Progenitor cell of endocrine pancreas (in vitro differentiated cells): ENCODE data around the gene MYO18A. TPM values are rescaled to one million over a fixed set of nuclear protein-coding genes. Genes with fewer than 3 reads are reported as not detected.
A peak's percentile ranks its signal among the peaks of the same experiment; 100 is the strongest.

Source experiments
- DNase-seq: peaks from one replicate; pipeline ENCODE4 v3.0.0; 2021; ENCODE audit warnings: low spot score; ENCODE audit not compliant: unreplicated experiment
- H3K27ac Mint-ChIP-seq: 2 replicates; pipeline ENCODE4 v1.8.0; 2021; ENCODE audit warnings: mild to moderate bottlenecking, moderate library complexity, mixed read lengths
- H3K27me3 Mint-ChIP-seq: 2 replicates; pipeline ENCODE4 v1.8.0; 2021; ENCODE audit warnings: mixed read lengths
- H3K36me3 Mint-ChIP-seq: 2 replicates; pipeline ENCODE4 v1.8.0; 2022; ENCODE audit warnings: mixed read lengths; ENCODE audit not compliant: insufficient read depth
- H3K4me1 Mint-ChIP-seq: 2 replicates; pipeline ENCODE4 v1.8.0; 2021; ENCODE audit warnings: low read depth, mixed read lengths
- H3K4me3 Mint-ChIP-seq: 2 replicates; pipeline ENCODE4 v1.8.0; 2021; ENCODE audit warnings: low read depth, mild to moderate bottlenecking, moderate library complexity, mixed read lengths
- H3K9me3 Mint-ChIP-seq: 2 replicates; pipeline ENCODE4 v1.8.0; 2021; ENCODE audit warnings: low read depth, mixed read lengths
- total RNA-seq: library from RNA; stranded (reverse); gene quantifications from 2 replicates; pipeline ENCODE4 v1.2.1, GENCODE V29; 2021
- TF ChIP-seq, protein P1 (sequence below): fragments of 200-600 bp; sonication (generic); IDR thresholded peaks from one replicate; pipeline ENCODE4 v1.5.0; 2021; ENCODE audit warnings: antibody characterized with exemption, mild to moderate bottlenecking; ENCODE audit not compliant: unreplicated experiment

The MYO18A gene
- total RNA-seq, 1 donor from 2014 or later = 75.7 TPM

DNA sequence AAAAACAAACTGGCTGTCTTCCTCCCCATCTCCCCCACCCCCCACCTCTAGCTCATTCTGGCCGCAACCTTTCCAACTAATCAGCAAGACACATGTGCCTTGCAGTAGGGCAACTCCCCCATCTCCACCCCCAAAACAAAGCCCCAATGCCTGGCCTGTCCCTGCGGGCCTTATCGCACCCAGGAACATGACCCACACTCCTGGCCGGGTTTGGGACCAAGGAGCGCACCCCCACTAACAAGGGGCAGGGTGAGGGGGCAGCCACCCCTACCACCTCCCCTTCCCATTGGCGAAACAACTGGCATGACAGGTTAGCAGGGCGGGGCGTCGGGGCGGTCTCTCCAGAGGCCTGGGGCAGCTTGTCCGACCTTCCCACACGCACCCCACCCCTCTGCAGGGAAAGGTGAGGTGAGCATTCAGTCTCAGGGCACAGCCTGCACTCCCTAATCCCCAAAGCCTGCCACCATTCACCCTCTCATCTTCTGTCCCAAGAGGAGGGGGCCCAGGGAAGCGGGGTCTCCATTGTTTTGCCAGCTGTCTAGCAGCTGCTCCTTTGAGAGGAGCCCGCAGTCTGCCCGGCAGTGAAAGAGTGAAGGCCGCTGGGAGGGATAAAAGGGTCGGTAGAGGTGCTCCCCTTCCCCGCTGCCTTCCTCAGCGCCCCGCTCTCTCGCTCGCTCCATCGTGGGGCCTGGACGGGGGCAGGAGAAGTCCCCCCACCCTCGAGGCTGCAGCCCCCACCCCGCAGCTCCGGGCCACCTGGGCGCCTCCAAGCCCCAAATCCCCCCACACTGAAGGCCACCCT, 765 bp downstream of the MYO18A start:
- peak overlapping the region; percentile 97 for H3K27ac Mint-ChIP-seq
- peaks cover 13% of the 10 kb centered on the region for H3K27me3 Mint-ChIP-seq
- peak overlapping the region; percentile 81 for H3K4me3 Mint-ChIP-seq
- no peaks in the 10 kb centered on the region for H3K9me3 Mint-ChIP-seq
- TF ChIP-seq, protein P1, sequence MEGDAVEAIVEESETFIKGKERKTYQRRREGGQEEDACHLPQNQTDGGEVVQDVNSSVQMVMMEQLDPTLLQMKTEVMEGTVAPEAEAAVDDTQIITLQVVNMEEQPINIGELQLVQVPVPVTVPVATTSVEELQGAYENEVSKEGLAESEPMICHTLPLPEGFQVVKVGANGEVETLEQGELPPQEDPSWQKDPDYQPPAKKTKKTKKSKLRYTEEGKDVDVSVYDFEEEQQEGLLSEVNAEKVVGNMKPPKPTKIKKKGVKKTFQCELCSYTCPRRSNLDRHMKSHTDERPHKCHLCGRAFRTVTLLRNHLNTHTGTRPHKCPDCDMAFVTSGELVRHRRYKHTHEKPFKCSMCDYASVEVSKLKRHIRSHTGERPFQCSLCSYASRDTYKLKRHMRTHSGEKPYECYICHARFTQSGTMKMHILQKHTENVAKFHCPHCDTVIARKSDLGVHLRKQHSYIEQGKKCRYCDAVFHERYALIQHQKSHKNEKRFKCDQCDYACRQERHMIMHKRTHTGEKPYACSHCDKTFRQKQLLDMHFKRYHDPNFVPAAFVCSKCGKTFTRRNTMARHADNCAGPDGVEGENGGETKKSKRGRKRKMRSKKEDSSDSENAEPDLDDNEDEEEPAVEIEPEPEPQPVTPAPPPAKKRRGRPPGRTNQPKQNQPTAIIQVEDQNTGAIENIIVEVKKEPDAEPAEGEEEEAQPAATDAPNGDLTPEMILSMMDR = no peak
- H3K36me3 Mint-ChIP-seq = no peaks in the 10 kb centered on the region
- peaks cover 30% of the 10 kb centered on the region for H3K4me1 Mint-ChIP-seq
- peak; percentile 57 for DNase-seq

DNA sequence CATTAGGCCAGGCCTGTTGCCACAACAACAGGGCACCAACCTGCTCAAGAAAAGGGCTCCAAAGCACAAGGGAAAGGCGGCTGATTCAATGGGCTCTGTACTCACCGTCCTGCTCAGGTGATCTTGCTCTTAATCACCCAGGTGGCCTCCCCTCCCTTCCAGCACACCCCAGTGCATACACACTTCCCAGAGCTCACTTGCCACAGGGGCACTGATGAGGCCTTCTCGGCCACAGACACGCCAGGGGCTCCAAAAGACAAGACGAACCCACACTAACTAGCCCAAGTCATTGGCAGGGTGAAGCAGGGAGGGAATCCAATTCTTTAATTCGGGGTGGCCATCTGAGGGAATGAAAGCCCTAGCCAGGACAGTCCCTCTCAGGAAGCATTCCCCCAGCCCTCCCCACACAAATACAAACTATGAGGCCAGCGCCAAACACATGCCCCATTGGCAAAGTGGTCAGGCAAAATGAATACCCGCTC, 1.4 kb downstream of the MYO18A start:
- TF ChIP-seq, protein P1 = no peak

DNA sequence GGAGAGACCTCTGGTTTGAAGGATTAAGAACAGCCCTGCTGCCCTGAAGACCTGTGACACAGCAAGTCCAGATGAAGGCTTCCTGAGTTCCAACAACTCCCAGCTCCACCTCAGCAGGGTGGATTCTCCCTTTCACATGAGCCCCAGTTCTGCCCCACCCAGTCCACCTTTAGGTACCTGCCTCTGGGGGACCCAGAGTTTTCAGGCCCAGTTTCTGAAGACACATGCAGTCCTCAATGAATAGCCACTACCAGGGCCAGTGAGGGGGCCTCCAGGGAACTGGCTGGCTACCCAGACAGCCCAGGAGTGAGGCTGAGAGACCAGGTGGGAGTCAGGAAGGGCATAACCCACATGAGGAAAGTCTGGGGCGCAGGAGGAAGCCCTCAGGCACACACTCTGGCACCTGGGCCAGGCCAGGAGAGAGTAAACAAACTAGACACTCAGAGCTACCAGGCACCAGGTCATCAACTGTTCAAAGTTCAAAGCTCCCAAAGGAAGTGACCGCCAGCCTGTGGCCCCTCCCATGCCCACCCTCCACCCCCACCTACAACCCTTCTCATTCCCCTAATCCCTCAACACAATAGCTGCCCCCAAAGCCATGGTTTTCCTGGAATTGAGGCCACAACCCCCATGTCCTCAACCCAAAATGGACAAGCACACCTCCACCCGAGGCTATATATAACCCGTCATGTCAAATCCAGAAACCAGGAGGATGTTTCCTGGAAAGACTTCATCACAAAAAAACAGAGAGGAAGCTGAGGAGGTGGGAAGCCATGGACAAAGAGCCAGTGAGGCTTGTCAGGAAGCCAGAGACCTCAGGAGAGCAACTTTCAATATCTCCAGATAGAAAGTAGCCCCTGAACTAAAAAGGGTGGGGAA, 2.1 kb downstream of the MYO18A start:
- H3K27me3 Mint-ChIP-seq = peaks cover 13% of the 10 kb centered on the region
- peaks cover 30% of the 10 kb centered on the region for H3K4me1 Mint-ChIP-seq
- H3K36me3 Mint-ChIP-seq = no peaks in the 10 kb centered on the region
- DNase-seq = no peak
- no peaks in the 10 kb centered on the region for H3K9me3 Mint-ChIP-seq
- TF ChIP-seq, protein P1 = no peak
- H3K4me3 Mint-ChIP-seq = peak overlapping the region; percentile 81
- H3K27ac Mint-ChIP-seq = peak overlapping the region; percentile 97

More for the DNA sequence above, 1.4 kb downstream of the MYO18A start:
- H3K4me1 Mint-ChIP-seq = peaks cover 30% of the 10 kb centered on the region
- no peaks in the 10 kb centered on the region for H3K9me3 Mint-ChIP-seq
- peak overlapping the region; percentile 81 for H3K4me3 Mint-ChIP-seq
- peak overlapping the region; percentile 97 for H3K27ac Mint-ChIP-seq
- no peaks in the 10 kb centered on the region for H3K36me3 Mint-ChIP-seq
- H3K27me3 Mint-ChIP-seq = peaks cover 13% of the 10 kb centered on the region
- no peak for DNase-seq

DNA sequence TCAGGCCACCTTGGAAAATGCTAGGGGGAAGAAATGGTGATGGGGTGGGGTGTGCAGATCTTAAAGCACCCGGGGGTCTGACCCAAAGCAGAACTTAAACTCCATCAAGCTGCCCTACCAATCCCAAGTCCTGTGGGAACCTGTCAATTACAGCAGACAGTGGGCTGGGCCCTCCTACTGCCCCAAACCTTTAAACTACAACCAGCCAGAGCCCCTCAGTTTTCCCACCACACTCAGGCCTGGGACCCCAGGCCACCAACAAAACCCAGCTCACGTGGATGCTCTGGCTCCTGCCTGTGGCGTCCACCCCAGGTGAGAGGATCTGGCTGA, 2.7 kb downstream of the MYO18A start:
- H3K27ac Mint-ChIP-seq = peak overlapping the region; percentile 97
- TF ChIP-seq, protein P1 = no peak
- H3K36me3 Mint-ChIP-seq = no peaks in the 10 kb centered on the region
- no peak for DNase-seq
- H3K9me3 Mint-ChIP-seq = no peaks in the 10 kb centered on the region
- peak overlapping the region; percentile 19 for H3K4me3 Mint-ChIP-seq
- peaks cover 12% of the 10 kb centered on the region for H3K27me3 Mint-ChIP-seq
- peaks cover 30% of the 10 kb centered on the region for H3K4me1 Mint-ChIP-seq
